Osteoblast (primary cell): ENCODE data around the gene CD33. TPM values are rescaled to one million over a fixed set of nuclear protein-coding genes. Genes with fewer than 3 reads are reported as not detected.
A peak's percentile ranks its signal among the peaks of the same experiment; 100 is the strongest.

ENCODE experiments used
- DNase-seq: peaks from one replicate; pipeline ENCODE4 v3.0.0; 2011; ENCODE audit warnings: low spot score, mixed read lengths; ENCODE audit not compliant: insufficient read length; ENCODE audit errors: missing footprints
- H2AFZ ChIP-seq: 2 replicates; pipeline ENCODE4 v1.6.0; 2011; ENCODE audit warnings: mild to moderate bottlenecking, low read length
- H3K27ac ChIP-seq: 2 replicates; pipeline ENCODE4 v1.5.1; 2011; ENCODE audit warnings: mild to moderate bottlenecking, low read depth, low read length, moderate library complexity
- H3K27me3 ChIP-seq: 2 replicates; pipeline ENCODE4 v1.6.0; 2012; ENCODE audit warnings: mild to moderate bottlenecking, control low read depth, inconsistent platforms, low read length, moderate library complexity; ENCODE audit not compliant: insufficient read depth
- H3K36me3 ChIP-seq: 2 replicates; pipeline ENCODE4 v1.5.1; 2011; ENCODE audit warnings: mild to moderate bottlenecking, low read length, control low read depth, moderate library complexity; ENCODE audit not compliant: insufficient read depth
- H3K4me1 ChIP-seq: 2 replicates; pipeline ENCODE4 v1.5.1; 2011; ENCODE audit warnings: mild to moderate bottlenecking, low read length, control low read depth, moderate library complexity; ENCODE audit not compliant: insufficient read depth
- H3K4me2 ChIP-seq: 2 replicates; pipeline ENCODE4 v1.6.0; 2011; ENCODE audit warnings: mild to moderate bottlenecking, low read length; ENCODE audit not compliant: insufficient read depth
- H3K4me3 ChIP-seq: fragments of 200-600 bp; sonication (generic); 3 replicates; pipeline ENCODE4 v1.5.1; 2012; ENCODE audit warnings: mild to moderate bottlenecking, low read length, inconsistent platforms; ENCODE audit not compliant: insufficient read depth
- H3K79me2 ChIP-seq: 2 replicates; pipeline ENCODE4 v1.6.0; 2012; ENCODE audit warnings: mild to moderate bottlenecking, low read length, control low read depth, inconsistent platforms; ENCODE audit not compliant: insufficient read depth
- H3K9me3 ChIP-seq: 2 replicates; pipeline ENCODE4 v1.5.1; 2011; ENCODE audit warnings: low read depth, low read length, control low read depth
- H4K20me1 ChIP-seq: 2 replicates; pipeline ENCODE4 v1.6.0; 2012; ENCODE audit warnings: mild to moderate bottlenecking, low read length, control low read depth; ENCODE audit not compliant: insufficient read depth
- total RNA-seq: library from RNA; depleted of rRNA; stranded (reverse); fragments of >200 nt; gene quantifications from 2 replicates; pipeline ENCODE4 v1.2.3, GENCODE V29; 2012
- TF ChIP-seq, protein P1 (sequence below): IDR thresholded peaks from 2 replicates; pipeline ENCODE4 v1.5.1; 2011; ENCODE audit warnings: mild to moderate bottlenecking, low read depth, low read length, moderate library complexity; ENCODE audit errors: extremely low read depth

The CD33 gene
- total RNA-seq, 1 donor, result not detected

DNA sequence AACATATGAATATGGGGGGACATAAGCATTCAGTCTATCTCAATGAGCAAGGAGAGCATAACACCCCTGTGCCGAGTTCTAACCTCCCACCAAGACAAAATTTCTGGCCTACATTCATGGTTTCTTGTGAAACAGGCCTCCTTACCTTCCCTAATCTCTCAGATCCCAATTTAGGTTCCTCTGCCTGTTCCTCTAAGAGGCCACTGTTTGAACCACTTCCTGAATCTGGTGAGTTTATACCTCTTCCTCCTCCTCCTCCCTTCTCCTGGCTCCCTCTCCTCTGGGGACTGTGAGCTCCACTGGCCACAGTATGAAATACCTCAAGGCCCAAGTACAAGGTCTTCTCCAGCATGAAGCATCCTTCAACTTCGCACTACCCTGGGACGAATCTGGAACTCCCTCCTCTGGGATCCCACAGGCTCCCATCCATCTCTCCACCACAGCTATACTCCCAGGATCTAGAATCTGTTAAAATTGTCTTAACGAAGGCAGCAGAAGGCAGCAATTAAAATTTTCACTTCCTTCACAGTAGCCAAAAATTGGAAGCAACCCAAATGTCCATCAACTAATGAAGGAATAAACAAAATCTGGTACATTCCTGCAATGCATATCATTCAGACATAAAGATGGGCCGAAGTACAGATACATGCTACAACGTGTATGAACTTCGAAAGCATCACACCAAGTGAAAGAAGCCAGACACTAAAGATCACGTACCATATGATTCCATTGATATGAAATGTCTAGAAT lies 18.2 kb downstream of the CD33 start:
- Histone ChIP-seq H3K9me3 (no peaks in the 10 kb centered on the region), H3K36me3 (no peaks in the 10 kb centered on the region), H3K27me3 (no peaks in the 10 kb centered on the region), H3K4me2 (no peak overlapping the region), H2AFZ (no peak overlapping the region), H4K20me1 (no peaks in the 10 kb centered on the region), H3K4me3 (no peak overlapping the region), H3K27ac (no peak overlapping the region), H3K79me2 (no peaks in the 10 kb centered on the region), H3K4me1 (no peaks in the 10 kb centered on the region)
- peak; percentile 72 for DNase-seq
- TF ChIP-seq, protein P1, sequence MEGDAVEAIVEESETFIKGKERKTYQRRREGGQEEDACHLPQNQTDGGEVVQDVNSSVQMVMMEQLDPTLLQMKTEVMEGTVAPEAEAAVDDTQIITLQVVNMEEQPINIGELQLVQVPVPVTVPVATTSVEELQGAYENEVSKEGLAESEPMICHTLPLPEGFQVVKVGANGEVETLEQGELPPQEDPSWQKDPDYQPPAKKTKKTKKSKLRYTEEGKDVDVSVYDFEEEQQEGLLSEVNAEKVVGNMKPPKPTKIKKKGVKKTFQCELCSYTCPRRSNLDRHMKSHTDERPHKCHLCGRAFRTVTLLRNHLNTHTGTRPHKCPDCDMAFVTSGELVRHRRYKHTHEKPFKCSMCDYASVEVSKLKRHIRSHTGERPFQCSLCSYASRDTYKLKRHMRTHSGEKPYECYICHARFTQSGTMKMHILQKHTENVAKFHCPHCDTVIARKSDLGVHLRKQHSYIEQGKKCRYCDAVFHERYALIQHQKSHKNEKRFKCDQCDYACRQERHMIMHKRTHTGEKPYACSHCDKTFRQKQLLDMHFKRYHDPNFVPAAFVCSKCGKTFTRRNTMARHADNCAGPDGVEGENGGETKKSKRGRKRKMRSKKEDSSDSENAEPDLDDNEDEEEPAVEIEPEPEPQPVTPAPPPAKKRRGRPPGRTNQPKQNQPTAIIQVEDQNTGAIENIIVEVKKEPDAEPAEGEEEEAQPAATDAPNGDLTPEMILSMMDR, result no peak

DNA sequence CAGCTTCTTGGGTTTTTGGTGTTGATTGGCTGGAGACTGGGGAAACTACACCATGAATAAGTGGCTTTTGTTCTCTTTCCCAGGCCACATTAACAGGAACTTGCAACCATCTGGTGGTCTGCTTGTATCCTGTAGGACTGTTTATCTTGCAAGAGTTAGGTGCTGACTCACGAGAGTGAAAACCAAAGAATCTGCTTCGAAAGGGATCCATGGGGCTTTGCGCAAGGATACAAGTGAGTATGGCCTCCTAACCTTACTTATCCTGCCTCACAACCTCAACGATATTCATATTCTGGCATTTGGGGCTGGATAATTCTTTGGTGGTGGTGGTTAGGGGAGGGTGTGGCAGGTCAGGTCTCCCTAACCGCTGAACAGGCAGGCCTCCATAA lies 21.3 kb downstream of the CD33 start:
- H3K4me3 ChIP-seq, result no peak overlapping the region
- TF ChIP-seq, protein P1, result no peak
- no peak for DNase-seq

DNA sequence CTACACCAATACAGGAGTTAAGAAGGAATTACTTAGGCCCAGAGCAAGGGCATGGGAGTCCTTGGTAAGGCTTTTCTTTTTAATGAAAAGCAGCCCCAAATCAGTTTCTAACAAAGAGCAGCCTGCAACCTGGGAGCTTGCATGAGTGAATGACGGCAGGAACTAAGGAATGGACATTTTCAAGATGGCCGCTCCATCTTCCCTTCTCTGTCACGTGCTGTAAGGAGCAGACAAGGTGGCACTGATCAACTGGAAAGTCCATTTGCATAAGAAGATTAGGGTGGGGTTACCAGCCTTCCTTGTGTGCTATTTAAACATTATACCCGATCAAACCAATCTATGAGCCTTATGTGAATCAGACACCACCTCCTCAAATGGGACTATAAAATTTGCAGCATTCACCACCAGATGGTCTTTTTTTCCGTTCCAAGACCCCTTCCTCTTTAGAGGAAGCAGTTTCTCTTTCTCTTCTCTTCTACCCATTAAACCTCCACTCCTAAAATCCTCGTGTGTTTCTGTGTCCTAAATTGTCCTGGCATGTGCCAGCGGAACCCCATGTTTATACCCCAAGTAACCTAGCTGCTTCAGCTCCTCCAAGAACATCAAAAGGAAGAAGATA lies 23.2 kb downstream of the CD33 start:
- no peak overlapping the region for H2AFZ ChIP-seq
- H3K4me1 ChIP-seq, result no peaks in the 10 kb centered on the region
- no peaks in the 10 kb centered on the region for H4K20me1 ChIP-seq
- H3K4me2 ChIP-seq, result no peak overlapping the region
- H3K9me3 ChIP-seq, result no peaks in the 10 kb centered on the region
- no peaks in the 10 kb centered on the region for H3K79me2 ChIP-seq
- no peaks in the 10 kb centered on the region for H3K36me3 ChIP-seq
- TF ChIP-seq, protein P1, result no peak
- H3K27ac ChIP-seq, result no peak overlapping the region
- H3K27me3 ChIP-seq, result no peaks in the 10 kb centered on the region
- no peak overlapping the region for H3K4me3 ChIP-seq
- DNase-seq, result no peak

More for the DNA sequence above, 21.3 kb downstream of the CD33 start:
- H3K4me2 ChIP-seq, result no peak overlapping the region
- H3K36me3 ChIP-seq, result no peaks in the 10 kb centered on the region
- H3K9me3 ChIP-seq, result no peaks in the 10 kb centered on the region
- no peaks in the 10 kb centered on the region for H3K4me1 ChIP-seq
- no peaks in the 10 kb centered on the region for H3K27me3 ChIP-seq
- no peaks in the 10 kb centered on the region for H4K20me1 ChIP-seq
- H2AFZ ChIP-seq, result no peak overlapping the region
- H3K27ac ChIP-seq, result no peak overlapping the region
- no peaks in the 10 kb centered on the region for H3K79me2 ChIP-seq

DNA sequence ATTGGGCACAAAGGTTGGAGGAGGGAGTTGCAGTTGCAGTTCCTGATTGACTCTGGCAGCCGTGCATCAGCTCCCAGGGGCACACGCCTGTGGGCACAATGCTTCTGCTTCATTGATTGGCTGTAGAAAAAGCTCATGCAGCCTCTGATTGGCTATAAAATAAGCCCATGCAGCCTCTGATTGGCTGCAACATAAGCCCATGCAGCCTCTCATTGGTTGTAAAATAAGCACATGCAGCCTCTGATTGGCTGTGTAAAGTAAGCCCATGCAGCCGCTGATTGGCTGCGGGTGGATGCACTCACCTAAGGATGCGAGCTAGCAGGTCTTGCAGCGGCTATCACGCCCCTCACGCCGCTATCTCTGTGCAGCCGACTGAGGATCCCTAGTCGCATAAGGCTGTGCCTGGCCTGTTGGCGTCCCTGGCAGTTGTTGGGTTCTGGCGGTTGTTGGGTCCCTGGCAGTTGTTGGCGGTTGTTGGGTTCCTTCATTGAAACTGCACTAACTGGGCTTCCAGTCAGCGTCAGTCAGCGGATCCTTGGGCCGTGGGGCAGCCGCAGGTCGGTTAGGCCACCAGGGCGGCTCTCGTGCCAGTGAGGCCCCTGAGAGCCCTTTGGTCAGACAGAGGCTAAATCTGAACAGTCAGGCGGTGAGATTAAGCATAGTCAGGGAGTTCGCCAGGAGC lies 26.0 kb downstream of the CD33 start, which contains the start of gene SIGLECL1:
Gene SIGLECL1, plus strand, starts transcription at position 295 of the 682 bp plus-strand sequence. CDS start 12,993 bp downstream, outside the sequence.
- H3K27ac ChIP-seq, result no peak within 1 kb of the TSS
- H4K20me1 ChIP-seq, result no peaks in the 10 kb centered on the region
- no peaks in the 10 kb centered on the region for H3K27me3 ChIP-seq
- DNase-seq, result no peak
- TF ChIP-seq, protein P1, result no peak
- H3K79me2 ChIP-seq, result no peaks in the 10 kb centered on the region
- H3K4me3 ChIP-seq, result no peak within 1 kb of the TSS
- H3K4me2 ChIP-seq, result no peak within 1 kb of the TSS
- H3K9me3 ChIP-seq, result no peaks in the 10 kb centered on the region
- H3K36me3 ChIP-seq, result no peaks in the 10 kb centered on the region
- no peaks in the 10 kb centered on the region for H3K4me1 ChIP-seq
- no peak within 1 kb of the TSS for H2AFZ ChIP-seq
